ENCODE measurements around the gene XYLT1.
A peak's percentile ranks its signal among the peaks of the same experiment; 100 is the strongest.

XYLT1 gene

DNA sequence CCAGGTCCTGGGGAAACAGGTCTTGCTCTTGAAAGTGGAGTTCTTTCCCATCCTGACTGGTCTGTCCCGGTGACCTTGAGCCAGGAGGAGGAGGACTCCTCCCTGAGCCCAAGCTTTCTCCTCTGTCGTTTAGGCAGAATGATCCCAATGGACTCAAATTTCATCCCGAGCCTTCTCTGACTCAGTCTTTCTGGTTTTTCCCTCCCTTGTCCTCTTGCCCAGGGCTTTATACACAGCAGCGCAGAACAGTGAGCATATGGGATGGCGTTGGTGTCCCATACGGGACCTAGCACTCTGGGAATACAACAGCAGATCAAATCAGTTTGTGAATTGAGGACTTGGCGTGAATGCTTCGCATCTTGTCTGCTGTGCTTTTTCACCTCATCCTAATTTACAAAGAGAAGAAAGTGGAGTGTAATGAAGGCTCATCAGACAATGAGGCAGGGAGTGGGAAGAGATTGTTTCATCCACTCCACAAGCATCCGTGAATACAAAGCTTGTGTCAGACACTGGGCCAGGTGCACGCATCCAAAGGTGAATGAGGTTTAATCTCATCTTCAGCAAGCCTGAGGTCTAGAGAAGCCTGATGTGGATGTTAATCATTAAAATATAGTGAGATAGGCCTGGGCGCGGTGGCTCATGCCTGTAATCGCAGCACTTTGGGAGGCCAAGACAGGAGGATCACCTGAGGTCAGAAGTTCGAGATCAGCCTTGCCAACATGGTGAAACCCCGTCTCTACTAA, 1.1 kb upstream of the XYLT1 start:
- peak overlapping the region; percentile 10 for H3K4me3 Mint-ChIP-seq
- H3K9me3 Mint-ChIP-seq: no peaks in the 10 kb centered on the region
- H3K36me3 Mint-ChIP-seq (ENCODE audit: low read depth): no peaks in the 10 kb centered on the region
- H3K27ac Mint-ChIP-seq: no peak overlapping the region
- H3K4me1 Mint-ChIP-seq (ENCODE audit: low read depth): peaks cover 60% of the 10 kb centered on the region
- H3K27me3 Mint-ChIP-seq: no peaks in the 10 kb centered on the region

DNA sequence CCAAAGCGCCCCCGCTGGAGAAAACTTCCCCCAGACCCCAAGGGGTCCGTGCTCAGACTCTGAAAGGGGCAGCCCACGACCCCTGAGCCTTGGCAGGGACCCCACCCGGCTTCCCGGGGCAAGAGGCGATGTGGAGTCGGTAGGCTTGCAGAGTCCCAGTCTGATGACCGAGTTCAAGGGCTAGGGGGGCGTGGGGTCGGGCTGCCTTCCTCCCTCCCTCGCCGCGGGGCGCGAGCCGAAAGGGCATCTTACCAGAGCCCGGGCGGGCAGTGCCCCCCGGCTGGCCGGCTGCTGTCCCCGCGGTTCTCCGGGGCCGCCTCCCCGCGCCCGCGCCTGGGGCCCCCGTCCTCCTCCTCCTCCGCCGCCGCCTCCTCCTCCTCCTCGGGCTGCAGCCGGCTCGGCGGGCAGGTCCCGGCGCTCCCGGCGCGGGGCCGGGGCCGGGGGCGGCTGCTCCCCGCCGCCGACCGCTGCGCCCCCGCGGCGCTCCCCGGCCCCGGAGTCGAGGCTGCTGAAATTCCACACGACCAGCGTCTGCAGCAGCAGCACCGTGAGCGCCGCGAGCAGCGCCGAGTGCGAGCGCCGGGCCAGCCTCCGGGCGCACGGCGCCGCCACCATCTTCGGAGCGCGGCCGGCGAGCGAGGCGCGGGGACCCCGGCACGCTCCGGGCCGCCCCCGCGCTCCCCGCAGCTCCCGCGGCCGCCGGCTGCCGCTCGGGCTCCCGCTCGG, 415 bp downstream of the XYLT1 start:
- no peaks in the 10 kb centered on the region for H3K27me3 Mint-ChIP-seq
- H3K4me3 Mint-ChIP-seq: peak overlapping the region; percentile 84
- H3K27ac Mint-ChIP-seq: peak overlapping the region; percentile 90

DNA sequence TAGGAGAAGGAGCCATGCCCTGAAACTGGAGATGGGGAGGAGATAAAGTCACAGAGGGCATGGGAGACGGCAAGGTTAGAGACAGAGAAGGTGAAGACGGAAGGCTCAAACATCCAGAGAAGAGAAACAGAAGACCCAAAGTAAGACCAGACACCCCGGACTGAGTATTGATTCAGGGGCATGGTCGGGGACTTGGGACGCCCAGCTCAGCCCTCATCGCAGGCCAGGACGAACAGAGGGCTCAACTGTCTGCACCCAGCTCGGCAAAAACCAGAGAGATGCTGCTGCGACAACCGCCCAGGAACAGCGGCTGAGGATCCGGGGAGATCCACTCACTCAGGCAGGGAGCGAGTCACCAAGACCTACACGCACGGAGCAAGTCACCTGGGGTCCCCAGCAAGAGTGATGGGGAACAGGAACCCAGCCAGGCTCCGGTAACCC, 999 bp downstream of the XYLT1 start:
- peaks cover 48% of the 10 kb centered on the region for H3K4me1 Mint-ChIP-seq (ENCODE audit: low read depth)
- no peaks in the 10 kb centered on the region for H3K27me3 Mint-ChIP-seq
- no peaks in the 10 kb centered on the region for H3K36me3 Mint-ChIP-seq (ENCODE audit: low read depth)
- peak overlapping the region; percentile 84 for H3K4me3 Mint-ChIP-seq
- H3K27ac Mint-ChIP-seq: peak overlapping the region; percentile 90
- no peaks in the 10 kb centered on the region for H3K9me3 Mint-ChIP-seq

More for the DNA sequence above, 415 bp downstream of the XYLT1 start:
- Mint-ChIP-seq H3K4me1 (ENCODE audit: low read depth) (peaks cover 53% of the 10 kb centered on the region), H3K9me3 (no peaks in the 10 kb centered on the region), H3K36me3 (ENCODE audit: low read depth) (no peaks in the 10 kb centered on the region)

DNA sequence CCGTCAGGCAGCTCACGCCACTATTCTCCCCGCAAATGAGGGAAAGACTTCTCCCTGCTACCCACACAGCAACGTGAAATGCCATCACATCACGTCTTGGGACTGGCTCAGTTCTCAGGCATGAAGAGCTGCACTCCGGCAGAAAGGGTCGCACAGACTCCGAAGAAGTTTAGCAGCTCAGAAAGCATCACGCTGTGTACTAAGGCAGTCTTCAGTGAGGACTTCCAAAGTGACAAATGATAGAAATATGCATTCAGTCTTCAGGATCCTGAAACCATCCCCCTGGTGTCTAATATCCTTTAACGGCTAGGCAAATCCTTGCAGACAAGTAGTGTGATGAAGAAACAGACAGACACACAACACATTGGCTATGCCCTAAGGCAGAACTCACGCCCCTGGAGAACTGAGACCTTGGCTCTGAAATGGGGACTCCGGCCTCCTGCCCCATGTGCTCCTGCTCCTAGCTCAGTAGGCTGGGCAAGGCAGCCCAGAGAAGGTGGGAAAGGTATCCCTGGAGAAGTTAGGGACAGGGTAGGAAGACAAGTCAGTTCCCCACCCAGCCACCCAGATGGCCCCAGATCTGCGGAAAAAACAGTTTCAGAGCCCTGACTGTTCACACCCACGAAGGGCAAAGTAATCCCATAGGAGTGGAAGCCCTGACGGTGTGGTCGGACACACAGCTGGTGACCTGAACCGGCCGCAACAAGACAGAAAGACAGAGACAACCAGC, 1.6 kb downstream of the XYLT1 start:
- H3K27ac Mint-ChIP-seq: peak overlapping the region; percentile 90
- H3K27me3 Mint-ChIP-seq: no peaks in the 10 kb centered on the region
- peaks cover 42% of the 10 kb centered on the region for H3K4me1 Mint-ChIP-seq (ENCODE audit: low read depth)
- peak overlapping the region; percentile 84 for H3K4me3 Mint-ChIP-seq
- H3K9me3 Mint-ChIP-seq: no peaks in the 10 kb centered on the region
- H3K36me3 Mint-ChIP-seq (ENCODE audit: low read depth): no peaks in the 10 kb centered on the region

DNA sequence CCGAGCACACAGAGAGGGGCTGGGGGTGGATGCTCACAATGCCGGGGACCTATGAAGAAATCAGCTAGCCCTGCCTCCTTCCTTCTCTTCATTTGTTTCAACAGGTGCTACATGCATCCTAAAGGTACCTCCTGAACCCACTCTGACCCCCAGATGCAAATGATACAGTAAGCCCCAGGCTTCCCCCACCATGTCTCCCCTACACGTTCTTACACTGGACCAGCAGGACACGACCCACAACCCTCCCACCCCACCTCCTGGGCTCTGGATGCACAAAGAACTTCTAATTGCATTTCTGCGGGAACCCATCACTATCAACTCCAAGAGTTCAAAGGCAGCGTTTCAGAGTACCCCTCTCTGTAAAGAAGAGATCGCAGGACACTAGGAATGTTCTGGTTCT, 2.1 kb downstream of the XYLT1 start:
- H3K4me1 Mint-ChIP-seq (ENCODE audit: low read depth): peaks cover 40% of the 10 kb centered on the region
- no peak overlapping the region for H3K27ac Mint-ChIP-seq
- peak overlapping the region; percentile 84 for H3K4me3 Mint-ChIP-seq
- no peaks in the 10 kb centered on the region for H3K9me3 Mint-ChIP-seq
- no peaks in the 10 kb centered on the region for H3K27me3 Mint-ChIP-seq
- H3K36me3 Mint-ChIP-seq (ENCODE audit: low read depth): no peaks in the 10 kb centered on the region

DNA sequence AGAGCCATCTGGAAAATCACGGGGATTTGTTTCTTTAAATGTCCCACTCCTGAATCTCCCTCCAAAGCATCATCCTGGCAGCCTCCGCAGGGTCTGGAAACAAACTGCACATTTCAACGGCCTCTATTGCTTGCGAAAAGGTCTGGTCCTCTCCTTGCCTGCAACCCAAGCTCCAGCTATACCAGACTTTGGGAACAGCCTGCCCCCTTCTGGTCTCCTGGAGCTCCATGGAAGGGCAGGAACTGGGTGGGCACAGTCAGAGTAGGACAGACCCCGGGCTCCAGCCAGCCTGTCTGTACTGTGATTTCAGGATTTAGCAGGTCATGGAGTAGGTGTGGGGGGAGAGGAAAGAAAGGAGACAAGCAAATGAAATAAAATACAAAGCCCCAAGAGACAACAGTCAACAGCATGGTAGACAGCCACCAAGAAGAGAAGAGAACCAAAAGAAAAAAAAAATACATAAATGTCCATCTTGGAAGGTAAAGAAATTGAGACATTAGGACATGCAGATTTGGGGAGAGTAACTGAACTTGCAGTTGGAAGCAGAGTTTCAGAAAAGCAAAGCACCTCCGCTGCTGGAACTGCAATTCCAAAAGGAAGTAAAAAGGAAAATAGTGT, 2.7 kb downstream of the XYLT1 start:
- Mint-ChIP-seq H3K27ac (no peak overlapping the region), H3K4me3 (peak overlapping the region; percentile 51), H3K4me1 (ENCODE audit: low read depth) (peaks cover 43% of the 10 kb centered on the region)

DNA sequence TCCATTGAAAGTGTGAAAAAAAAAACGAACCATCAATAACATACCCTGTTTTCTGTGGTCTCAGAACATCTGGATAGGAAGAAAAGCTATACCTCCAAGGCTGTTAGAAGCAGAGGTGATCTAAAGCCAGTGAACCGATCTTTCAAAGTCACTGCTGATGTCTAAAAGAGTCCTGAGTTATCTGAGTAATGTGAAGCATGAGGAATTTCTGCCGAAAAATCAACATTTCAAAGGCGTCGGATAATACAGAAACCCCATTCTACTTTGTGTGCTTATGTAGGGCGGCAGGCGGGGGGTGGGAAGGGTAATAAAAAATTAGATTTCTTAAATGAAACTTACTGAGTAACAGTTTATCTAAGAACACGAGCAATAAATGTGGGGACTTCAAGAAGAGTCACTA, 3.9 kb downstream of the XYLT1 start:
- Mint-ChIP-seq H3K4me3 (no peak overlapping the region), H3K9me3 (no peaks in the 10 kb centered on the region), H3K4me1 (ENCODE audit: low read depth) (peaks cover 54% of the 10 kb centered on the region), H3K36me3 (ENCODE audit: low read depth) (peaks cover 1% of the 10 kb centered on the region), H3K27me3 (no peaks in the 10 kb centered on the region), H3K27ac (no peak overlapping the region)

More for the DNA sequence above, 2.7 kb downstream of the XYLT1 start:
- no peaks in the 10 kb centered on the region for H3K9me3 Mint-ChIP-seq
- H3K36me3 Mint-ChIP-seq (ENCODE audit: low read depth): no peaks in the 10 kb centered on the region
- H3K27me3 Mint-ChIP-seq: no peaks in the 10 kb centered on the region

DNA sequence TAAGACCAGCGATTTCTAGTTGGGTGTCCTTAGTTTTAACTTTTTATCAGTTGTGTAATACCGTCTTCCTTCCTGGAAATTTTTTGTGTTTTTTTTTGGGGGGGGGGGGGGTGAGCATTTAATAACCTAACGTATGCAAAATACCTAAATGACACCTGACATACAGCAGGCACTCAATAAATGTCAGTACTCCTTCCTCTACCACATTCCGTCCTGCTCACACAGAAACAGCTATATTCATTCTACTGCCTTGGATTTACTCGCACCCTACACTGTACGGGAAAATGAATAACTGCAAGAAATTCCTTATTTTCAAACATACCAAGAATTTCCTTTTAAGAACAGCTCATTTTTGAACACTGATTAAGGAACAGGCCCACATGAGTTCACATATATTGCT, 5.3 kb downstream of the XYLT1 start:
- Mint-ChIP-seq H3K36me3 (ENCODE audit: low read depth) (peaks cover 8% of the 10 kb centered on the region), H3K4me3 (no peak overlapping the region)

DNA sequence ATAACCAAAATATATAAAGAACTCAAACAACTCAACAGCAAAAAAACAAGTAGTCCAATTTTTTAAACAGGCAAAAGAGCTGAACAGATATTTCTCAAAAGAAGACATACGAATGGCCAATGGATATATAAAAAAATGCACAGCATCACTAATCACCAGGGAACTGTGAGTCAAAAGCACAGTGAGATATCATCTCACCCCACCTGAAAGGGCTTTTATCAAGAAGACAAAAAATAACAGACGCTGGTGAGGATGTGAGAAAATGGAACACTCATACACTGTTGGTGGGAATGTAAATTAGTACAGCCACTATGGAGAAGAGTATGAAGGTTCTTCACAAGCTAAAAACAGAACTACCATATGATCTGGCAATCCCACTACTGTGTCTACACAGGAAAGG, 7.4 kb downstream of the XYLT1 start:
- Mint-ChIP-seq H3K27ac (peak overlapping the region; percentile 56), H3K27me3 (no peaks in the 10 kb centered on the region), H3K4me3 (peak overlapping the region; percentile 14), H3K36me3 (ENCODE audit: low read depth) (peaks cover 8% of the 10 kb centered on the region), H3K4me1 (ENCODE audit: low read depth) (peaks cover 57% of the 10 kb centered on the region), H3K9me3 (no peaks in the 10 kb centered on the region)

More for the DNA sequence above, 5.3 kb downstream of the XYLT1 start:
- H3K9me3 Mint-ChIP-seq: no peaks in the 10 kb centered on the region
- H3K27ac Mint-ChIP-seq: no peak overlapping the region
- no peaks in the 10 kb centered on the region for H3K27me3 Mint-ChIP-seq
- H3K4me1 Mint-ChIP-seq (ENCODE audit: low read depth): peaks cover 69% of the 10 kb centered on the region

DNA sequence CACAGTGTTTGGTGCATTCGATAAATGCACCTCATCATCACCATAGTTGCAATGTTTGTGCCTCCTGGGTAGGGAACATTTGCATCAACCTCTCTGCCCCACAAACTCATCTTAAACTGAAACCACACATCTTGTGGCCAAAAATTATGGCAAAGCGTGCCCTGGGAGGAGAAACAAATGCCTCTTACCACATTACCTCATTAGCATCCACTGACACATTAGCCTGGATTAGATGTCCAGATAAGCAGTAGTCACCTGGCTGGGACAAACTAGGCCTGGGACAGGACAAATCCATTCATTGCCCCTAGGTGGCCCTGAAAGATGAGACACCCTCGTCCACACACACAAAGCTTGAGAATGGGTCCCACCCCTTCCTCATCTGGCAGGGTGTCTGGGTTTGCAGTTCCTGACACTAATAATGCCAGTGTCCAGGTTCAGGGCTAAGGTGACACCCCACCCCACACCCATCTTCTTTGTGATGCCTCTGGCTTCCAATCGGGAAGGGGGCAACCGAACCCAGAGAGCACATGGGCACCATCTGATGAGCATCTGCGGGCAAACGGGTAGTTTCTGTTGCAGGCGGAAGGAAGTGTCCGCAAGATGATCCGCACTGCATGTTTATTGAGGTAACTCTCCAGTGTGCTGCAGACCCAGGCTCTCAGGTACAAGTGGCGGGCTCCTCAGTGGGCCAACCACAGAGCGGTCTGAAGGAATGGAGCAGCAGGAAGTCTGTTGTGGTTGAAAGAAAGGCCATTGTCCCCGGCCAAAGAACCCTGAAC, 8.6 kb downstream of the XYLT1 start:
- H3K27me3 Mint-ChIP-seq: no peaks in the 10 kb centered on the region
- peaks cover 8% of the 10 kb centered on the region for H3K36me3 Mint-ChIP-seq (ENCODE audit: low read depth)
- peak overlapping the region; percentile 37 for H3K27ac Mint-ChIP-seq
- H3K4me1 Mint-ChIP-seq (ENCODE audit: low read depth): peaks cover 45% of the 10 kb centered on the region
- no peak overlapping the region for H3K4me3 Mint-ChIP-seq
- no peaks in the 10 kb centered on the region for H3K9me3 Mint-ChIP-seq

DNA sequence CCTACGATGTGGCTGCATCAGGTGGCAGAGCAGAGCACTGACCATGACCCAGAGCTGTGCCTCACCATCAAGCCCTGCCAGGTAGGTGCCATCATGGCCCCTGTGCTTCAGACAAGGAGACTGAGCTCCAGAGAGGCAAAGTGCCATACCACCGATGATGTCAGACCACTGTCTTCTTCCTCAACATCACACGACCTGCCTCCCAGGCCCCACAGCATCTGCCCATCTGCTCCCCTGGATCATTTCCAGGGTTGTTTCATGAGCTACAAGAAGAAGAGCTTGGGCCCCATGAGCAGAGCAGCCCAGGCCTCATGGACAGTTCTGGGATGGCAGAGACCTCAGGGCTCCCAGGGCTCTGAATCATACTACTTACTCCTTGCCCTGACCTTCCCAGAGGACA, 9.9 kb downstream of the XYLT1 start:
- Mint-ChIP-seq H3K27me3 (no peaks in the 10 kb centered on the region), H3K4me1 (ENCODE audit: low read depth) (peaks cover 40% of the 10 kb centered on the region), H3K4me3 (no peak overlapping the region), H3K36me3 (ENCODE audit: low read depth) (peaks cover 11% of the 10 kb centered on the region), H3K27ac (no peak overlapping the region), H3K9me3 (no peaks in the 10 kb centered on the region)

DNA sequence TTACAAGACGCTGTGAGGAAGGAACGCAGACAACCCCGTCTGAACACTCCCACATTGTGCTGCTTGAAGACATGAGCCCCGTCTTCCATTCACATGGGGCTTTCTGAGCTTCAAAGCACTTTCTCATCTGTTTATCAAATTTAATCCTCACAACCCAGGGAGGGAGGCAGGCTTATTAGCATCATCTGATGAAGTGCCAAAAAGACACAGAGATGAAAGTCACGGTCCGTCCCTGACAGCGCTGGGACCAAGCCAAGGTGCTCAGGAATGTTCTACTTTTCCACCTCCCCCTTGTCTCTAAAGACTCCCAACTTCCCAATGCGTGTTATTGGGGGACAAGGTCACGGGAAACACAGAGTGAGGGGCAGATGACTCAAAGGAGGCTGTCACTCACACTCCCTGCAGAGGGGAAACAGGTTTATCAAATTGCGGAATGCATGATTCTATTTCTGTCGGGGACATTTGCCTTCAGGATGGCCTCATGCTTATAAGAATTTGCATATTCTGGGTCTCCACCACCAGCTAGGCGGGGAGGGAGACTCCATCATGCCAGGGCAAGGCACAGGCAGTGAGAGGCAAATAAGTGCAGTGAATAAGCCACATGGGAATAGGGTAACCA, 10.7 kb downstream of the XYLT1 start:
- Mint-ChIP-seq H3K27me3 (no peaks in the 10 kb centered on the region), H3K4me3 (no peak overlapping the region), H3K4me1 (ENCODE audit: low read depth) (peaks cover 40% of the 10 kb centered on the region), H3K36me3 (ENCODE audit: low read depth) (peaks cover 12% of the 10 kb centered on the region), H3K27ac (no peak overlapping the region), H3K9me3 (no peaks in the 10 kb centered on the region)

DNA sequence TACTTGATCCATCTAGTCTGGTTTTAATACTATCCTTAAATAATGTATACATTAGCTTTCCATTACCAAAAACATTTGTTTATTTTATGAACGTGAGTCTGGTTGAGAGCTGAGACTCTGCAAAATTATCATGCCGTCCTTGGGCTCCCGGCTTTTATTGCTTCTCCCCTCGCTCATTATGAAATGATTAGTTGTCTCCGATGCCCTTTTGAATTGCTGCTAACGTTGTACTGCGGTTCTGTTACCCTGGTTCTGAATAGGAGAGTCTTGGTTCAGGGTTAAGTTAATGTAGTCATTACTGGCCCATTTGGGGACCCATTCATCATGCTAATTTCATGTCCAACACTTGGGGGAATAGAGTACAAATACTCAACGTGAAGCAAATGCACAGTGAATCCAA, 12.8 kb downstream of the XYLT1 start:
- no peak overlapping the region for H3K27ac Mint-ChIP-seq
- H3K27me3 Mint-ChIP-seq: no peaks in the 10 kb centered on the region
- no peak overlapping the region for H3K4me3 Mint-ChIP-seq
- H3K9me3 Mint-ChIP-seq: no peaks in the 10 kb centered on the region
- H3K36me3 Mint-ChIP-seq (ENCODE audit: low read depth): peaks cover 12% of the 10 kb centered on the region
- H3K4me1 Mint-ChIP-seq (ENCODE audit: low read depth): peaks cover 32% of the 10 kb centered on the region

DNA sequence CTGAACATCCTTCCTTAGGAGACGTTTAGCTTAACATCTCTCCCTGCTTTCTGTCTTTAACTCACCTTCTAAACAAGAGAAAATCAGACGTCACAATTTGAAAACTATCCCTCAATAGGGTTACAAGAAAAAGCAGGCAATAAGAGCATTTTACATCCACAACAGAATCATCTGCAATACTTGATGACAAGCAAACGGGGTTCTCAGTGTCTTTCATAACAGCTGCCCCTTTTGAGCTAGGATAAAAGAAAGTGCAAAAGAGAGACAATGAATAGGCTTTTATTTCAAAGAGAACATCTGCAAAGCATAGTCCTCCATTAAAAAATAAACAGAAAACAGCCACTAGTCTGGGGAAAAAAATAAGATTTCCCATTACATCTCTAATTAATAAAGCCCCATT, 13.2 kb downstream of the XYLT1 start:
- Mint-ChIP-seq H3K4me1 (ENCODE audit: low read depth) (peaks cover 31% of the 10 kb centered on the region), H3K9me3 (no peaks in the 10 kb centered on the region)

More for the DNA sequence above, 13.2 kb downstream of the XYLT1 start:
- Mint-ChIP-seq H3K27ac (no peak overlapping the region), H3K4me3 (no peak overlapping the region), H3K27me3 (no peaks in the 10 kb centered on the region), H3K36me3 (ENCODE audit: low read depth) (peaks cover 12% of the 10 kb centered on the region)

Data from stimulated activated naive CD8-positive, alpha-beta T cell treated with anti-CD3 and anti-CD28 coated beads, Interleukin-15, Interleukin-2, amounts not matched to agents 100 ng/mL and 50 ng/mL, for 24 hours (primary cell).